ENCODE data around the gene COL15A1.

The COL15A1 gene

GRCh38 chr9:99056186-99056585 is 112.5 kb downstream of the COL15A1 start:
- H3K4me1 ChIP-seq (ENCODE audit: insufficient read depth, insufficient read length): no peaks in the 10 kb centered on the region
- H3K4me3 ChIP-seq (ENCODE audit: insufficient read length, low read depth): no peak overlapping the region
- TF ChIP-seq SUZ12 (IDR thresholded peaks at IDR 0.05; ENCODE audit: extremely low read depth, insufficient read depth, insufficient read length) (no peak), YY1 (IDR thresholded peaks at IDR 0.05; ENCODE audit: insufficient read depth, insufficient read length) (no peak), ZNF274 (IDR thresholded peaks at IDR 0.05; ENCODE audit: low read depth, low read length) (no peak)
- DNase-seq (ENCODE audit: low read depth, low spot score): no peak
- H3K27me3 ChIP-seq (ENCODE audit: insufficient read depth, insufficient read length): no peaks in the 10 kb centered on the region
- H3K9ac ChIP-seq (ENCODE audit: insufficient read length, low read depth): no peak overlapping the region
- no peaks in the 10 kb centered on the region for H3K9me3 ChIP-seq (ENCODE audit: insufficient read depth, low read length)
- no peaks in the 10 kb centered on the region for H3K36me3 ChIP-seq (ENCODE audit: insufficient read depth, insufficient read length, low read length)

GRCh38 chr9:99056886-99057664 is 113.4 kb downstream of the COL15A1 start:
- H3K36me3 ChIP-seq (ENCODE audit: insufficient read depth, insufficient read length, low read length): no peaks in the 10 kb centered on the region
- no peaks in the 10 kb centered on the region for H3K27me3 ChIP-seq (ENCODE audit: insufficient read depth, insufficient read length)
- H3K4me3 ChIP-seq (ENCODE audit: insufficient read length, low read depth): no peak overlapping the region
- no peak for DNase-seq (ENCODE audit: low read depth, low spot score)
- no peak for TF ChIP-seq YY1 (IDR thresholded peaks at IDR 0.05; ENCODE audit: insufficient read depth, insufficient read length)
- no peak for TF ChIP-seq ZNF274 (IDR thresholded peaks at IDR 0.05; ENCODE audit: low read depth, low read length)
- TF ChIP-seq SUZ12 (IDR thresholded peaks at IDR 0.05; ENCODE audit: extremely low read depth, insufficient read depth, insufficient read length): no peak
- no peaks in the 10 kb centered on the region for H3K4me1 ChIP-seq (ENCODE audit: insufficient read depth, insufficient read length)
- H3K9ac ChIP-seq (ENCODE audit: insufficient read length, low read depth): no peak overlapping the region
- H3K9me3 ChIP-seq (ENCODE audit: insufficient read depth, low read length): no peaks in the 10 kb centered on the region

- no peak for DNase-seq (ENCODE audit: low read depth, low spot score)
- Histone ChIP-seq H3K36me3 (ENCODE audit: insufficient read depth, insufficient read length, low read length) (no peaks in the 10 kb centered on the region), H3K4me3 (ENCODE audit: insufficient read length, low read depth) (no peak overlapping the region), H3K9me3 (ENCODE audit: insufficient read depth, low read length) (no peaks in the 10 kb centered on the region), H3K27me3 (ENCODE audit: insufficient read depth, insufficient read length) (no peaks in the 10 kb centered on the region), H3K9ac (ENCODE audit: insufficient read length, low read depth) (no peak overlapping the region), H3K4me1 (ENCODE audit: insufficient read depth, insufficient read length) (no peaks in the 10 kb centered on the region)
- no peak for TF ChIP-seq YY1 (IDR thresholded peaks at IDR 0.05; ENCODE audit: insufficient read depth, insufficient read length)
- TF ChIP-seq ZNF274 (IDR thresholded peaks at IDR 0.05; ENCODE audit: low read depth, low read length): no peak
- no peak for TF ChIP-seq SUZ12 (IDR thresholded peaks at IDR 0.05; ENCODE audit: extremely low read depth, insufficient read depth, insufficient read length)
Measured at GRCh38 chr9:99057665-99058625, 114.2 kb downstream of the COL15A1 start.

DNA sequence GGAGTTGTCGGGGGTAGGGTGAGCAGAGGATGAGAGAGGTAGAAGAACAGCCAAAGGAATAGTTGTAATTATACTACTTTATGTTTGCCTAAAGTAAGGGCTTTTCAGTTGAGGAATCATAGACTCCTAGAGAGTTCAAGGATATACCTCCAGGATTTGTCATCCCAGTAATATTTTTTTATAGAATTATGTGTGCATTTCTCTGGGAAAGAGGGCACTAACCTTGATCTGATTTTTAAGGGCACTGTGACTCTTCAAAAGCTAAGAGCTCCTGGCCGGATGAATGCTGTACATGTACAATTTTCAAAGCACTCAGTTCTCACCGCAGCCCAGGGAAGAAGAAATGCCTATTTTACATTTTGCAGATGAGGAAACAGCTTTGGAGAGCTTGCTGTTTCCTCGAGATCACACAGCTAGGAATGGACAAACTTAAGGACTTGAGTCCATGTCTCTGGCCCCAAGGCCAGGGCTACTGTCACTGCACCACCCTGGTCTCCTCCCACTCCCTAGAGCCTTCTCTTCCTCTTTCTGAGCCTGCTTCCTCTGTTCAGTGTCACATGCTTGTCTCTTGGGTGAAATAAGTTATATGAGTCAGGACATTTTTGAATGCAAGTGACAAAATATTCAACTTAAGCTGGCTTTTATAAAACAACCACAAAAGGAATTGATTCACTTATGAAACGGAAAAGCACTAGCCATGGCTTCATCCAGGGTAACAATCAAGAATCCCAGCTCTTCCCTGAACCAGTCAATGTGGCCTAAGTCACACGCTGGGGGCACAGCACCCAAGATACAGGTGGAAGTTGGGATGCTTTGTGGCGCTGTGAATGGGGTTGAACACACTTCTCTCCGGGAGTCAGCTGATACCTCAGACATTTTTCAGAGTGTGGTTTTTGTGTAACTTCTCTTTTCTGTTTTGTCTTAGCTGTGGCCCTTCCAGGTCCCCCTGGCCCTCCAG is 115.5 kb downstream of the COL15A1 start:
- Histone ChIP-seq H3K27me3 (ENCODE audit: insufficient read depth, insufficient read length) (peaks cover 2% of the 10 kb centered on the region), H3K4me3 (ENCODE audit: insufficient read length, low read depth) (no peak overlapping the region), H3K36me3 (ENCODE audit: insufficient read depth, insufficient read length, low read length) (no peaks in the 10 kb centered on the region), H3K9me3 (ENCODE audit: insufficient read depth, low read length) (no peaks in the 10 kb centered on the region), H3K9ac (ENCODE audit: insufficient read length, low read depth) (no peak overlapping the region), H3K4me1 (ENCODE audit: insufficient read depth, insufficient read length) (no peaks in the 10 kb centered on the region)
- no peak for TF ChIP-seq YY1 (IDR thresholded peaks at IDR 0.05; ENCODE audit: insufficient read depth, insufficient read length)
- TF ChIP-seq SUZ12 (IDR thresholded peaks at IDR 0.05; ENCODE audit: extremely low read depth, insufficient read depth, insufficient read length): no peak
- no peak for TF ChIP-seq ZNF274 (IDR thresholded peaks at IDR 0.05; ENCODE audit: low read depth, low read length)
- DNase-seq (ENCODE audit: low read depth, low spot score): no peak

DNA sequence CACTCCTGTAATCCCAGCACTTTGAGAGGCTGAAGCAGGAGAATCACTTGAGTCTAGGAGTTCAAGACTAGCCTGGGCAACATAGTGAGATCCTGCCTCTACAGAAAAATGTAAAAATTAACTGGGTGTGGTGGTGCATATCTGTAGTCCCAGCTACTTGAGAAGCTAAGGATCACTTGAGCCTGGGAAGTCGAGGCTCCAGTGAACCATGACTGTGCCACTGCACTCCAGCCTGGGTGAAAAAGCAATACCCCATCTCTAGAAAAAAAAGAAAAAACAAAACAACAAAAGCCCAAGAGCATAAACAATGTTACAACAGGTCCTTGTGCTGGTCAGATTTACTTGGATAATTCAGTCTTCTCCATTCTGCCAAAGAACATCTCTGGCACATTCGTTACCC is 116.9 kb downstream of the COL15A1 start:
- DNase-seq (ENCODE audit: low read depth, low spot score): no peak
- H3K27me3 ChIP-seq (ENCODE audit: insufficient read depth, insufficient read length): peaks cover 2% of the 10 kb centered on the region
- H3K9me3 ChIP-seq (ENCODE audit: insufficient read depth, low read length): no peaks in the 10 kb centered on the region
- H3K36me3 ChIP-seq (ENCODE audit: insufficient read depth, insufficient read length, low read length): no peaks in the 10 kb centered on the region
- no peaks in the 10 kb centered on the region for H3K4me1 ChIP-seq (ENCODE audit: insufficient read depth, insufficient read length)
- TF ChIP-seq YY1 (IDR thresholded peaks at IDR 0.05; ENCODE audit: insufficient read depth, insufficient read length) (no peak), ZNF274 (IDR thresholded peaks at IDR 0.05; ENCODE audit: low read depth, low read length) (no peak), SUZ12 (IDR thresholded peaks at IDR 0.05; ENCODE audit: extremely low read depth, insufficient read depth, insufficient read length) (no peak)
- no peak overlapping the region for H3K9ac ChIP-seq (ENCODE audit: insufficient read length, low read depth)
- H3K4me3 ChIP-seq (ENCODE audit: insufficient read length, low read depth): no peak overlapping the region

DNA sequence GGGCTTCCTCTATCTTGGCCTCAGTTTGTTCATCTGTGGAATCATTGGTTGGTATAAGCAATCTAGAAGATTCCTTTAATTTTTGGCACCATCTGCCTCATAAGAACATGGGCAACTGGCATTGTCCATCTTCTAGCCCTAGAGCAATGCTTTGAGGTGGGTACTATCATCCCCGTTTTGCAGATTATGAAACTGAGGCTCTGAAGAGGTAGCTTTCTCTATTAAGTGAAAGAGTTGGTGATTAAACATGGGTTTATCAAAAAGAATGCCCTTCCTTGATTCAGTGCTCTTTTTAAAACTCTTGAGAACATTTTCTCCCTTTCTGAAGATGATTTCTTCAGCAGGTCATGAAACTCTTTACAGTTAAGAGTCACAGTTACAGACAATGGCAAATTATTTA is 118.8 kb downstream of the COL15A1 start:
- Histone ChIP-seq H3K4me3 (ENCODE audit: insufficient read length, low read depth) (no peak overlapping the region), H3K27me3 (ENCODE audit: insufficient read depth, insufficient read length) (peaks cover 2% of the 10 kb centered on the region), H3K9me3 (ENCODE audit: insufficient read depth, low read length) (no peaks in the 10 kb centered on the region), H3K4me1 (ENCODE audit: insufficient read depth, insufficient read length) (no peaks in the 10 kb centered on the region), H3K9ac (ENCODE audit: insufficient read length, low read depth) (no peak overlapping the region), H3K36me3 (ENCODE audit: insufficient read depth, insufficient read length, low read length) (no peaks in the 10 kb centered on the region)
- TF ChIP-seq ZNF274 (IDR thresholded peaks at IDR 0.05; ENCODE audit: low read depth, low read length) (no peak), YY1 (IDR thresholded peaks at IDR 0.05; ENCODE audit: insufficient read depth, insufficient read length) (no peak), SUZ12 (IDR thresholded peaks at IDR 0.05; ENCODE audit: extremely low read depth, insufficient read depth, insufficient read length) (no peak)
- DNase-seq (ENCODE audit: low read depth, low spot score): no peak
